NCI-H345 treated with DMSO at 0.1 percent for 48 hours (cell line): ENCODE results near the gene ABCG4.
"Not testable (repeated sequence)": the region's sequence is repeated elsewhere in the genome, so short reads cannot be mapped to it uniquely, and the experiment has no call there.

Experiments used
- DNase-seq: peaks from one replicate; lab custom pipeline; 2025; ENCODE audit not compliant: unreplicated experiment; lab: John Stamatoyannopoulos, UW

Gene ABCG4

GRCh38 chr11:119115484-119116234 is 33.2 kb upstream of the ABCG4 start:
- DNase-seq, result no peak

GRCh38 chr11:119116235-119116594 is 32.6 kb upstream of the ABCG4 start:
- DNase-seq, result no peak

GRCh38 chr11:119116601-119117000 is 32.3 kb upstream of the ABCG4 start:
- DNase-seq, result no peak

GRCh38 chr11:119117004-119117706 is 31.7 kb upstream of the ABCG4 start:
- DNase-seq, result no peak

- DNase-seq, result no peak
Measured at GRCh38 chr11:119118227-119118626, 30.6 kb upstream of the ABCG4 start.

- DNase-seq, result no peak
Measured at GRCh38 chr11:119118946-119119345, 29.9 kb upstream of the ABCG4 start.

GRCh38 chr11:119120639-119121007 is 28.2 kb upstream of the ABCG4 start:
- DNase-seq, result no peak

GRCh38 chr11:119121008-119121810 is 27.6 kb upstream of the ABCG4 start, which contains the start of gene HINFP:
Gene HINFP (plus strand): TSS chr11:119121580. CDS start chr11:119126945, 5,365 bp downstream.
- peak; percentile 99 for DNase-seq

- DNase-seq, result no peak
Measured at GRCh38 chr11:119121811-119122124, 27.1 kb upstream of the ABCG4 start.

- no peak for DNase-seq
Measured at GRCh38 chr11:119125821-119126220, 23.0 kb upstream of the ABCG4 start.

GRCh38 chr11:119126675-119127268 is 22.1 kb upstream of the ABCG4 start:
- DNase-seq, result no peak

- DNase-seq, result no peak
Measured at GRCh38 chr11:119130662-119131061, 18.2 kb upstream of the ABCG4 start.

- no peak for DNase-seq
Measured at GRCh38 chr11:119134389-119134978, 14.4 kb upstream of the ABCG4 start.

- DNase-seq, result not testable (repeated sequence)
Measured at GRCh38 chr11:119139276-119139675, 9.6 kb upstream of the ABCG4 start.

- no peak for DNase-seq
Measured at GRCh38 chr11:119144825-119145486, 3.9 kb upstream of the ABCG4 start.

GRCh38 chr11:119145551-119145950 is 3.3 kb upstream of the ABCG4 start:
- no peak for DNase-seq

- no peak for DNase-seq
Measured at GRCh38 chr11:119147604-119148333, 1.1 kb upstream of the ABCG4 start.

- no peak for DNase-seq
Measured at GRCh38 chr11:119148720-119149017, 183 bp upstream of the ABCG4 start.

GRCh38 chr11:119149786-119150275 is 979 bp downstream of the ABCG4 start:
- no peak for DNase-seq

- no peak for DNase-seq
Measured at GRCh38 chr11:119152043-119152442, 3.2 kb downstream of the ABCG4 start.
